ENCODE measurements around the gene PRODH. TPM values are rescaled to one million over a fixed set of nuclear protein-coding genes. Genes with fewer than 3 reads are reported as not detected.
"Not testable (repeated sequence)": the region's sequence is repeated elsewhere in the genome, so short reads cannot be mapped to it uniquely, and the experiment has no call there.

PRODH gene
- total and polyA plus RNA-seq, 5 donors from 2014 or later: not detected

DNA sequence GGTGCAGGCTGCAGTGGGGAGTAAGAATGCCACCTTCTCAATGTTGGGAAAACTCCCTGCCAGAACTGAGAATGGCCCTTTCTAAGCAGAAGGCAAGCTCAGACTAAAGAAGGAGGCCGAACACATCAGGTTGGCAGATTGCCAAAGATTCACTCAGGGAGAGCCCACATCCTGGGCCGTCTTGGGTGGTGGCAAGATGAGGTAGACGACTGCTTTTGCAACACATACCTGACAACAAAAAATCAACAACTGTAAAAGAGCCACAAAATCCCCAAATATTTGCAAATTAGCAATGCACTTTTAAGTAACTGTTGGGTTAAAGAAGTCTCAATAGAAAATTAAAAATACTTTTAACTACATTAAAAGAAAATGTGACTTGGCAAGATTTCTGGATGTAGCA, 54.8 kb downstream of the PRODH start:
- H3K9me3 Mint-ChIP-seq; H3K27me3 ChIP-seq (ENCODE audit: control insufficient read depth, insufficient read depth, low read length); H3K27ac ChIP-seq (ENCODE audit: insufficient read depth, low read length, poor library complexity, severe bottlenecking); H3K4me1 ChIP-seq (ENCODE audit: control insufficient read depth, insufficient read depth, low read length, poor library complexity, severe bottlenecking); H3K36me3 ChIP-seq (ENCODE audit: control insufficient read depth, insufficient read depth, low read length); H3K36me3 Mint-ChIP-seq; H3K27me3 Mint-ChIP-seq; H3K4me1 Mint-ChIP-seq; H3K4me3 ChIP-seq (ENCODE audit: low read depth, low read length); H3K9me3 ChIP-seq (ENCODE audit: control insufficient read depth in 2 of 2, low read length in 2 of 2); ATAC-seq (ENCODE audit: low read depth in 2 of 2); H3K4me3 Mint-ChIP-seq; H3K27ac Mint-ChIP-seq: not testable (repeated sequence)
- peak; percentile 30 to 71 (median 60) for DNase-seq

Other genes with a start within 250 kb of the PRODH start
- 6.5 TPM for gene DGCR6, start 30.0 kb downstream of the PRODH start, total RNA-seq
- 1 to 10 TPM in 1 of 4 donors, under 1 TPM in 3; 0.07 to 1.8 (median 0.47) TPM for gene DGCR6, start 30.0 kb downstream of the PRODH start, polyA plus RNA-seq
- gene DGCR2, start 186.1 kb upstream of the PRODH start, total RNA-seq: 58.4 TPM
- gene DGCR2, start 186.1 kb upstream of the PRODH start, polyA plus RNA-seq: 10 to 100 TPM; 51.8 to 75.2 (median 57.2) TPM
- gene TSSK2, start 195.0 kb upstream of the PRODH start, total RNA-seq: not detected
- not detected for gene TSSK2, start 195.0 kb upstream of the PRODH start, polyA plus RNA-seq
- gene ESS2, start 208.4 kb upstream of the PRODH start, total RNA-seq: 47.3 TPM
- 10 to 100 TPM in 3 of 4 donors, 1 to 10 TPM in 1; 10.0 to 12.5 (median 11.2) TPM for gene ESS2, start 208.4 kb upstream of the PRODH start, polyA plus RNA-seq
- gene GSC2, start 214.0 kb upstream of the PRODH start, total RNA-seq: not detected
- not detected for gene GSC2, start 214.0 kb upstream of the PRODH start, polyA plus RNA-seq
- 27.6 TPM for gene SLC25A1, start 242.4 kb upstream of the PRODH start, total RNA-seq
- 10 to 100 TPM; 38.9 to 62.9 (median 52.6) TPM for gene SLC25A1, start 242.4 kb upstream of the PRODH start, polyA plus RNA-seq